HepG2 (cell line): ENCODE measurements around the gene HDGFL2.

Experiments
- CEBPB ChIP-seq: IDR thresholded peaks from 2 replicates; pipeline ENCODE4 v1.6.1; 2011; ENCODE audit warnings: low read depth, low read length, improper control_type of control experiment, borderline replicate concordance
- POLR2A ChIP-seq, 2 experiments: IDR thresholded peaks; 2 replicates each; pipeline ENCODE4 v1.6.1; 2011; ENCODE audit warnings: low read depth in 2 of 2, low read length in 2 of 2, mild to moderate bottlenecking in 1 of 2, moderate library complexity in 1 of 2; ENCODE audit not compliant: insufficient read depth in 1 of 2
- RFX1 ChIP-seq: fragments of 450-650 bp; IDR thresholded peaks from 2 replicates; pipeline ENCODE4 v1.6.1; 2017
- TAF1 ChIP-seq: sonication (generic); formaldehyde crosslinking; IDR thresholded peaks from 2 replicates; pipeline ENCODE4 v1.4.0; 2020; ENCODE audit warnings: missing genetic modification reagents
- TCF7L2 ChIP-seq: IDR thresholded peaks from 2 replicates; pipeline ENCODE4 v1.6.1; 2011; ENCODE audit warnings: mild to moderate bottlenecking, low read depth, low read length, moderate library complexity
- ZBTB38 ChIP-seq: sonication (generic); formaldehyde crosslinking; IDR thresholded peaks from 2 replicates; pipeline ENCODE4 v1.5.1; 2020; ENCODE audit warnings: mild to moderate bottlenecking, missing genetic modification reagents
- ZNF431 ChIP-seq: sonication (generic); formaldehyde crosslinking; IDR thresholded peaks from 2 replicates; pipeline ENCODE4 v1.9.0; 2022; ENCODE audit warnings: missing genetic modification reagents, low read depth, mild to moderate bottlenecking, borderline replicate concordance
- ZSCAN20 ChIP-seq: sonication (generic); formaldehyde crosslinking; IDR thresholded peaks from 2 replicates; pipeline ENCODE4 v1.4.0; 2020; ENCODE audit warnings: missing genetic modification reagents, mild to moderate bottlenecking, borderline replicate concordance
- TF ChIP-seq, protein P1 (sequence below): sonication (generic); formaldehyde crosslinking; IDR thresholded peaks from 2 replicates; pipeline ENCODE4 v1.4.0; 2020; ENCODE audit warnings: missing genetic modification reagents, mild to moderate bottlenecking, borderline replicate concordance
- TF ChIP-seq, protein P2 (sequence below): sonication (generic); formaldehyde crosslinking; IDR thresholded peaks from 2 replicates; pipeline ENCODE4 v1.4.0; 2020; ENCODE audit warnings: low read depth, mild to moderate bottlenecking, missing genetic modification reagents
- TF ChIP-seq, protein P3 (sequence below): IDR thresholded peaks from 2 replicates; pipeline ENCODE4 v1.6.1; 2016; ENCODE audit warnings: control low read depth
- TF ChIP-seq, protein P4 (sequence below): sonication (generic); formaldehyde crosslinking; IDR thresholded peaks from 2 replicates; pipeline ENCODE4 v1.9.0; 2021; ENCODE audit warnings: missing genetic modification reagents, mild to moderate bottlenecking, borderline replicate concordance
- TF ChIP-seq, protein P5 (sequence below), 2 experiments: fragments of 450-650 bp in 1 of 2; sonication (generic) in 1 of 2; formaldehyde crosslinking in 1 of 2; IDR thresholded peaks; 2 replicates each; pipeline versions ENCODE4 v1.6.1 to v1.8.0; 2016 to 2022; ENCODE audit warnings: antibody characterized with exemption in 1 of 2, mild to moderate bottlenecking in 1 of 2, missing genetic modification reagents in 1 of 2

DNA sequence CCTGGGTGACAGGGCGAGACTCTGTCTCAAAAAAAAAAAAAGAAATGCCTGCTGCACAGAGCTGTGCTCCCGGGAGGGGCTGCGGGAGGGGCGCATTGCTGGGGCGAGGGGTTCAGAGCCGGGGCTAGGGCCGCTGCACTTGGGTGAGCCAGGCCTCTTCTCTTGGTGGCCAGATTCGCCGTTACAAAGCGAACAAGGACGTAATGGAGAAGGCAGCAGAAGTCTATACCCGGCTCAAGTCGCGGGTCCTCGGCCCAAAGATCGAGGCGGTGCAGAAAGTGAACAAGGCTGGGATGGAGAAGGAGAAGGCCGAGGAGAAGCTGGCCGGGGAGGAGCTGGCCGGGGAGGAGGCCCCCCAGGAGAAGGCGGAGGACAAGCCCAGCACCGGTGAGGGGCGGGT lies 27.2 kb downstream of the HDGFL2 start:
- no peak for TF ChIP-seq ZSCAN20 (CRISPR knock-in tag)
- TF ChIP-seq TCF7L2: no peak
- no peak for TF ChIP-seq ZBTB38 (CRISPR knock-in tag)
- no peak for TF ChIP-seq POLR2A (IDR thresholded peaks at IDR 0.05; ENCODE audit: insufficient read depth in 1 of 2, low read depth in 2 of 2, low read length in 2 of 2)
- TF ChIP-seq, protein P1, sequence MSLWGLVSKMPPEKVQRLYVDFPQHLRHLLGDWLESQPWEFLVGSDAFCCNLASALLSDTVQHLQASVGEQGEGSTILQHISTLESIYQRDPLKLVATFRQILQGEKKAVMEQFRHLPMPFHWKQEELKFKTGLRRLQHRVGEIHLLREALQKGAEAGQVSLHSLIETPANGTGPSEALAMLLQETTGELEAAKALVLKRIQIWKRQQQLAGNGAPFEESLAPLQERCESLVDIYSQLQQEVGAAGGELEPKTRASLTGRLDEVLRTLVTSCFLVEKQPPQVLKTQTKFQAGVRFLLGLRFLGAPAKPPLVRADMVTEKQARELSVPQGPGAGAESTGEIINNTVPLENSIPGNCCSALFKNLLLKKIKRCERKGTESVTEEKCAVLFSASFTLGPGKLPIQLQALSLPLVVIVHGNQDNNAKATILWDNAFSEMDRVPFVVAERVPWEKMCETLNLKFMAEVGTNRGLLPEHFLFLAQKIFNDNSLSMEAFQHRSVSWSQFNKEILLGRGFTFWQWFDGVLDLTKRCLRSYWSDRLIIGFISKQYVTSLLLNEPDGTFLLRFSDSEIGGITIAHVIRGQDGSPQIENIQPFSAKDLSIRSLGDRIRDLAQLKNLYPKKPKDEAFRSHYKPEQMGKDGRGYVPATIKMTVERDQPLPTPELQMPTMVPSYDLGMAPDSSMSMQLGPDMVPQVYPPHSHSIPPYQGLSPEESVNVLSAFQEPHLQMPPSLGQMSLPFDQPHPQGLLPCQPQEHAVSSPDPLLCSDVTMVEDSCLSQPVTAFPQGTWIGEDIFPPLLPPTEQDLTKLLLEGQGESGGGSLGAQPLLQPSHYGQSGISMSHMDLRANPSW (CRISPR knock-in tag): no peak
- TF ChIP-seq, protein P2, sequence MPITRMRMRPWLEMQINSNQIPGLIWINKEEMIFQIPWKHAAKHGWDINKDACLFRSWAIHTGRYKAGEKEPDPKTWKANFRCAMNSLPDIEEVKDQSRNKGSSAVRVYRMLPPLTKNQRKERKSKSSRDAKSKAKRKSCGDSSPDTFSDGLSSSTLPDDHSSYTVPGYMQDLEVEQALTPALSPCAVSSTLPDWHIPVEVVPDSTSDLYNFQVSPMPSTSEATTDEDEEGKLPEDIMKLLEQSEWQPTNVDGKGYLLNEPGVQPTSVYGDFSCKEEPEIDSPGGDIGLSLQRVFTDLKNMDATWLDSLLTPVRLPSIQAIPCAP: no peak
- TF ChIP-seq, protein P3, sequence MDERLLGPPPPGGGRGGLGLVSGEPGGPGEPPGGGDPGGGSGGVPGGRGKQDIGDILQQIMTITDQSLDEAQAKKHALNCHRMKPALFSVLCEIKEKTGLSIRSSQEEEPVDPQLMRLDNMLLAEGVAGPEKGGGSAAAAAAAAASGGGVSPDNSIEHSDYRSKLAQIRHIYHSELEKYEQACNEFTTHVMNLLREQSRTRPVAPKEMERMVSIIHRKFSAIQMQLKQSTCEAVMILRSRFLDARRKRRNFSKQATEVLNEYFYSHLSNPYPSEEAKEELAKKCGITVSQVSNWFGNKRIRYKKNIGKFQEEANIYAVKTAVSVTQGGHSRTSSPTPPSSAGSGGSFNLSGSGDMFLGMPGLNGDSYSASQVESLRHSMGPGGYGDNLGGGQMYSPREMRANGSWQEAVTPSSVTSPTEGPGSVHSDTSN (CRISPR knock-in tag): no peak
- TF ChIP-seq ZNF431 (CRISPR knock-in tag): no peak
- TF ChIP-seq RFX1: no peak
- TF ChIP-seq, protein P4, sequence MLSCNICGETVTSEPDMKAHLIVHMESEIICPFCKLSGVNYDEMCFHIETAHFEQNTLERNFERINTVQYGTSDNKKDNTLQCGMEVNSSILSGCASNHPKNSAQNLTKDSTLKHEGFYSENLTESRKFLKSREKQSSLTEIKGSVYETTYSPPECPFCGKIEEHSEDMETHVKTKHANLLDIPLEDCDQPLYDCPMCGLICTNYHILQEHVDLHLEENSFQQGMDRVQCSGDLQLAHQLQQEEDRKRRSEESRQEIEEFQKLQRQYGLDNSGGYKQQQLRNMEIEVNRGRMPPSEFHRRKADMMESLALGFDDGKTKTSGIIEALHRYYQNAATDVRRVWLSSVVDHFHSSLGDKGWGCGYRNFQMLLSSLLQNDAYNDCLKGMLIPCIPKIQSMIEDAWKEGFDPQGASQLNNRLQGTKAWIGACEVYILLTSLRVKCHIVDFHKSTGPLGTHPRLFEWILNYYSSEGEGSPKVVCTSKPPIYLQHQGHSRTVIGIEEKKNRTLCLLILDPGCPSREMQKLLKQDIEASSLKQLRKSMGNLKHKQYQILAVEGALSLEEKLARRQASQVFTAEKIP (CRISPR knock-in tag): no peak
- no peak for TF ChIP-seq CEBPB
- TF ChIP-seq, protein P5, sequence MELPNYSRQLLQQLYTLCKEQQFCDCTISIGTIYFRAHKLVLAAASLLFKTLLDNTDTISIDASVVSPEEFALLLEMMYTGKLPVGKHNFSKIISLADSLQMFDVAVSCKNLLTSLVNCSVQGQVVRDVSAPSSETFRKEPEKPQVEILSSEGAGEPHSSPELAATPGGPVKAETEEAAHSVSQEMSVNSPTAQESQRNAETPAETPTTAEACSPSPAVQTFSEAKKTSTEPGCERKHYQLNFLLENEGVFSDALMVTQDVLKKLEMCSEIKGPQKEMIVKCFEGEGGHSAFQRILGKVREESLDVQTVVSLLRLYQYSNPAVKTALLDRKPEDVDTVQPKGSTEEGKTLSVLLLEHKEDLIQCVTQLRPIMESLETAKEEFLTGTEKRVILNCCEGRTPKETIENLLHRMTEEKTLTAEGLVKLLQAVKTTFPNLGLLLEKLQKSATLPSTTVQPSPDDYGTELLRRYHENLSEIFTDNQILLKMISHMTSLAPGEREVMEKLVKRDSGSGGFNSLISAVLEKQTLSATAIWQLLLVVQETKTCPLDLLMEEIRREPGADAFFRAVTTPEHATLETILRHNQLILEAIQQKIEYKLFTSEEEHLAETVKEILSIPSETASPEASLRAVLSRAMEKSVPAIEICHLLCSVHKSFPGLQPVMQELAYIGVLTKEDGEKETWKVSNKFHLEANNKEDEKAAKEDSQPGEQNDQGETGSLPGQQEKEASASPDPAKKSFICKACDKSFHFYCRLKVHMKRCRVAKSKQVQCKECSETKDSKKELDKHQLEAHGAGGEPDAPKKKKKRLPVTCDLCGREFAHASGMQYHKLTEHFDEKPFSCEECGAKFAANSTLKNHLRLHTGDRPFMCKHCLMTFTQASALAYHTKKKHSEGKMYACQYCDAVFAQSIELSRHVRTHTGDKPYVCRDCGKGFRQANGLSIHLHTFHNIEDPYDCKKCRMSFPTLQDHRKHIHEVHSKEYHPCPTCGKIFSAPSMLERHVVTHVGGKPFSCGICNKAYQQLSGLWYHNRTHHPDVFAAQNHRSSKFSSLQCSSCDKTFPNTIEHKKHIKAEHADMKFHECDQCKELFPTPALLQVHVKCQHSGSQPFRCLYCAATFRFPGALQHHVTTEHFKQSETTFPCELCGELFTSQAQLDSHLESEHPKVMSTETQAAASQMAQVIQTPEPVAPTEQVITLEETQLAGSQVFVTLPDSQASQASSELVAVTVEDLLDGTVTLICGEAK (IDR thresholded peaks at IDR 0.05): no peak
- TF ChIP-seq, protein P5 (CRISPR knock-in tag; IDR thresholded peaks at IDR 0.05): no peak
- TF ChIP-seq TAF1 (CRISPR knock-in tag): no peak
